Cardiac fibroblast (primary cell): Measurements from ENCODE around the gene OBSL1.

ENCODE experiments used
- DNase-seq, 2 donors: peaks; one replicate each; pipeline versions ENCODE4 v3.0.0 to v3.0.0-alpha.2; 2010; ENCODE audit warnings: low read depth in 2 of 2
- H3K4me3 ChIP-seq, 2 donors: replicated peaks in 1 of 2; 1 replicate in 1 of 2; 2 replicates in 1 of 2; pipeline ENCODE4 v1.5.1; 2011; ENCODE audit warnings: low read depth in 2 of 2, low read length in 2 of 2, mild to moderate bottlenecking in 2 of 2, moderate library complexity in 1 of 2
- CTCF ChIP-seq: IDR thresholded peaks from one replicate; pipeline ENCODE4 v1.5.1; 2011; ENCODE audit warnings: low read depth, mild to moderate bottlenecking, low read length, inconsistent platforms

The OBSL1 gene

DNA sequence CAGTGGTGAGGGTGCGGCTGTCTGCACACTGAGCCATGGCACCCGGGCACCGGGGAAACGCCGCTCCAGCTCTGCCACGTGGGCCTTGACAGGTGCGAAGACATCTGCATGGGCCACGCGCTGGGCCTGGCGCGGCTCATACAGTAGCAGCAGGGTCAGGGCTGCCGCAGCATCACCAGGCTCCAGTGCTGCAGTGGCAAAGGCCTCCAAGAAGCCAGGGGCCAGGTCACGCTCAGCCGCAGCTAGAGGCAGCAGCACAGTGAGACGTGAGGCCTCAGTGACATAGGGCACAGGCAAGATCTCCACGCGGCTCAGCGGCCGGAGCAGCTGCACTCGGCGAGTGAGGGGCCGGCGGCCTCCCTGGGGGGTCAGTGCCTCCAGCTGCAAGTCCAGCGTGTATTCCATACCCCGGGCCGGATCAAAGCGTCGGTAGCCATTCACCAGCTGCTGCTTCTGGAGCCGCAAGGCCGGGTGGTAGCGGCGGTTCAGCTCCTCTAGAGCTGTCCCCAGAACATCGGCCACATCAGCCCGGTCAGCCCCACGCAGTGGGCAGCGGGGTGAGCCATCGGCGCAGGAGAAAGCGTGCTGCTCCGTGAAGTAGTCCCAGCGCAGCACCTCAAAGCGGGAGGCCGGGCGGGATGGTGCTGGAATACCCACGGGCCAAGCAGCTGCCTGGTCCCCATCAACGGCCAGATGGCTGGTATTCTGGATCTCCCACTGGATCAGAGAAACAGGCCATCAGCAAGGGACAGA lies 31.2 kb downstream of the OBSL1 start:
- DNase-seq, result no peak

GRCh38 chr2:219538956-219539788 lies 32.2 kb downstream of the OBSL1 start:
- no peak for DNase-seq
- no peak for TF ChIP-seq CTCF
- H3K4me3 ChIP-seq, result no peak overlapping the region

More for the DNA sequence above, 31.2 kb downstream of the OBSL1 start:
- H3K4me3 ChIP-seq, result no peak overlapping the region
- TF ChIP-seq CTCF, result no peak

DNA sequence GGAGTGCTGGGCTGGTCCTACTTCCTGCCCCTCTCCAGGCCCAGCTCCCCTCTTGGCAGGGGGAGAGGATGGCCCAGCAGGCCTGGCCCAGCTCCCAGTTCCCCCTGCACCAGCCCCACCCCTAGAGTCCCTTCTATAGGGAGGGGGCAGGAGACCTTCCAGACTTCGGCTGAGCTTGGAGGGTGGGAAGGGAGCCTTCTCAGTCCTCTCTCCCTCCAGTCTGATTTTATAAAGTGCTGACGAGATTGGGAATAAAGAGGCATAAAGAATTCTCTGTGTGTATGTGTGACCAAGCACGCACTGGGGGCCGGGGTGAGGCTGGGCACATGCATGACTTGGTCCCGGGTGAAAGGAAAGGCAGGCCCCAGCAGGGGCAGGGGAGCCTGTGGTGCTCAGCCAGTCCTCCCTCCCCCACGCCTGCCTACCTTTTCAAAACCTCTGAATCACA lies 32.8 kb downstream of the OBSL1 start:
- no peak for TF ChIP-seq CTCF
- H3K4me3 ChIP-seq, result no peak overlapping the region
- peak in 1 of 2 donors; percentile 40 for DNase-seq

DNA sequence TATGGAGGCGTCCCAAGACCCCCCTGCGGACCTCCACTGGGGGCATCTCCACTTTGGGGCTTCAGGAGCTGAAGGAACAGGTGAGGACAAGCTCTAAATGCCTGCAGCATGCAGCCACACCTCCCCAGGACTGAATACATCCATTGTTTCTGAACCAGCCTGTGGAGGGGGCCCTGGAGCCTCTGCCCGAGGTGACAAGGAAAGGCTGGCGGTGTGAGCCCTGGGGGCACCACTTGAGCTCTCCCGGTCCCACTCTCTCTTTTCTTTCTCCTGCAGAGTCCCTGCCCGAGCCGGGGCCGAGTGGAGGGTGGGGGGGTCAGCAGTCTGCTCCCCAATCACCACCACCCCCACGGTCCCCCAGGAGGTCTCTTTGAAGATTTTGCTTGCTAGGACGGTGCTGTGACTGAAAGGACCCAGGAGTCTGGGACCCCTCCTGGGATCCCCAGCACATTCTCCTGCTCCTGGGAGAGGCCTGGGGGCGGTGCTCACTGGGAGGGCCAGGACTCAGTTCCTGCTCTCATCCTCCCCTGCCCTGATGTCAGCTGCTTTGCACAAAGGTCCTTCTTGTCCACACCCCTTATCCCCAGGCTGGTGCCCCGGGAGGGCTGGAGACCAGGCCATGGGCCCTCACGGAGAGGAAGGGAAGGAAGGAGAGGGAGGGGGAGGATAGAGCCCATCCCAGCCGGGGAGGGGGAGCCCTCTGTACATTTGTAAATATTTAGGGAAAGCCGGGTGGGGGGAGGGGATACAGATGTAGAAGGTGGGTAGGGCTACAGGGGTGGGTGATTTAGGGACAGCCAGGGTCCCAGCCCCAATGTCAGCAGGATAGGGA lies 33.5 kb downstream of the OBSL1 start:
- DNase-seq, result peak in 1 of 2 donors; percentile 26
- TF ChIP-seq CTCF, result peak; percentile 1
- H3K4me3 ChIP-seq, result no peak overlapping the region

DNA sequence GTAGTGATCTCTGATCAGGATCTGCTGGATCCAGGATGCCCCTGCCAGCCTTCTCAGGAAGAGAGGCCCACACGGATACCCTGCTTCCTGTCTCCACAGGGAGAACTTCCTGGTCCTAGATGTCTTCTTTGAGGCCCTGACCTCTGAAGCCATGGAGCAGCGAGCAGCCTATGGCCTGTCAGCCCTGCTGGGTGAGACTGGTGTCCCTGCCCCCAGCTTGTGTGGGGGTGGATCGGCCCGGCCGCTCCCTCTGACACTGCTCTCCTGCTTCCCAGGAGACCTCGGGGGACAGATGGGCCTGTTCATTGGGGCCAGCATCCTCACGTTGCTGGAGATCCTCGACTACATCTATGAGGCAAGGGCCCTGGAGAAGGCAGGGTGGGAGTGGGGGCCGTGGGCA lies 34.4 kb downstream of the OBSL1 start:
- DNase-seq, result no peak
- H3K4me3 ChIP-seq, result no peak overlapping the region
- no peak for TF ChIP-seq CTCF

GRCh38 chr2:219536425-219536824 lies 34.9 kb downstream of the OBSL1 start:
- TF ChIP-seq CTCF, result no peak
- no peak for DNase-seq
- H3K4me3 ChIP-seq, result no peak overlapping the region
